ENCODE measurements around the gene TECPR2. TPM values are rescaled to one million over a fixed set of nuclear protein-coding genes. Genes with fewer than 3 reads are reported as not detected.
A peak's percentile ranks its signal among the peaks of the same experiment; 100 is the strongest.
"Not testable (repeated sequence)": the region's sequence is repeated elsewhere in the genome, so short reads cannot be mapped to it uniquely, and the experiment has no call there.

Gene TECPR2
- total RNA-seq, 1 donor from 2014 or later, result 8.4 TPM

DNA sequence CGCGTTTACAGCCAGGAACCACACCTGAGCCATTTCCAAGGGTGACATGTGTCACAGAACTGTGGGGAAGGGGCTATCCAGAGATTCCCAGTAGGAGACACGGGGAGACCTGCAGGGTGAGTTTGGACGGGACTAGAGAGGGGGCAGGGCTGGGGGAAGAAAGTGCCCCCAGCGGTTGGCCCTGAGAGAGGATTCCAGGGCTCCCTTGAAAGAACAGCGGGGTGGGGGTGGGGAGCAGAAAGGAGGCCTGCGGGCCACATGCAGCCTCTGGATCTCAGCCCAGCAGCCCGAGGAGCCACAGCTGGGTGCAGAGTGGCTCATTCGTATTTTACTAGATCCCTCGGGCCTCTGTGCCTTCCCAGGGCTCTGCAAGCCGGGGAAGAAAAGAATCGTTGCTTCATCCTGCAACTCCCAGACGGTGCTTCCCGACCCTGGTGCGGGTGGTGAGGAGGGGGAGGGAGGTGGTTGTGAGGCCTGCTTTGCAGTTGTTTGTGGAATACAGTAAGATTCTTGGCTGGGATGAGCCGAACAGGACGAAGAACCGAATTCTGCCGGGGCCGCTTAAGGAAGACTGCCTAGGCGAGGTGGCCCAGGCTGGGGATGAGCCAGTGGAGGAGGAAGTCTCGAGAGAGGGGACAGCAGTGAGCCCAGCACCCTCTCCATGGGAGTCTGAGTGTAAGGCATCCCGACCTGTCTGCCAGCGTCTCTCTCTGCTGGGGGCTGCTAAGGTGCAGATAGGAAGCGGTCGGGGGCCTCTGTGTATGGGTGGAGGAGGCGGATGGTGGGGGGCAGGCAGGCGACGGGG lies 182.9 kb downstream of the TECPR2 start:
- peak overlapping the region; percentile 96 for H2AFZ ChIP-seq (replicated peaks)
- Mint-ChIP-seq H3K27me3 (ENCODE audit: insufficient read depth, low read depth) (peaks cover 41% of the 10 kb centered on the region), H3K9me3 (no peaks in the 10 kb centered on the region), H3K4me1 (peaks cover 14% of the 10 kb centered on the region), H3K4me3 (peak overlapping the region; percentile 38), H3K36me3 (no peaks in the 10 kb centered on the region), H3K27ac (peak overlapping the region; percentile 50)
- peaks cover 22% of the 10 kb centered on the region for H3K27me3 ChIP-seq
- H3K4me3 ChIP-seq, result peak overlapping the region; percentile 35
- H3F3A ChIP-seq (ENCODE audit: low read depth), result peaks cover 38% of the 10 kb centered on the region
- H3K9me3 ChIP-seq (ENCODE audit: low read depth), result no peaks in the 10 kb centered on the region
- no peaks in the 10 kb centered on the region for H4K20me1 ChIP-seq (ENCODE audit: low read depth)
- H3K79me2 ChIP-seq (ENCODE audit: low read depth), result no peaks in the 10 kb centered on the region
- DNase-seq (ENCODE audit: low spot score), result peak; percentile 52
- no peaks in the 10 kb centered on the region for H3K36me3 ChIP-seq
- peak overlapping the region; percentile 73 for H3K4me2 ChIP-seq
- peaks cover 24% of the 10 kb centered on the region for H3K4me1 ChIP-seq
- TF ChIP-seq EZH2phosphoT487 (IDR thresholded peaks at IDR 0.05), result no peak
- TF ChIP-seq, protein P1, sequence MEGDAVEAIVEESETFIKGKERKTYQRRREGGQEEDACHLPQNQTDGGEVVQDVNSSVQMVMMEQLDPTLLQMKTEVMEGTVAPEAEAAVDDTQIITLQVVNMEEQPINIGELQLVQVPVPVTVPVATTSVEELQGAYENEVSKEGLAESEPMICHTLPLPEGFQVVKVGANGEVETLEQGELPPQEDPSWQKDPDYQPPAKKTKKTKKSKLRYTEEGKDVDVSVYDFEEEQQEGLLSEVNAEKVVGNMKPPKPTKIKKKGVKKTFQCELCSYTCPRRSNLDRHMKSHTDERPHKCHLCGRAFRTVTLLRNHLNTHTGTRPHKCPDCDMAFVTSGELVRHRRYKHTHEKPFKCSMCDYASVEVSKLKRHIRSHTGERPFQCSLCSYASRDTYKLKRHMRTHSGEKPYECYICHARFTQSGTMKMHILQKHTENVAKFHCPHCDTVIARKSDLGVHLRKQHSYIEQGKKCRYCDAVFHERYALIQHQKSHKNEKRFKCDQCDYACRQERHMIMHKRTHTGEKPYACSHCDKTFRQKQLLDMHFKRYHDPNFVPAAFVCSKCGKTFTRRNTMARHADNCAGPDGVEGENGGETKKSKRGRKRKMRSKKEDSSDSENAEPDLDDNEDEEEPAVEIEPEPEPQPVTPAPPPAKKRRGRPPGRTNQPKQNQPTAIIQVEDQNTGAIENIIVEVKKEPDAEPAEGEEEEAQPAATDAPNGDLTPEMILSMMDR (IDR thresholded peaks at IDR 0.05), result peak; percentile 25
- no peak overlapping the region for H3K27ac ChIP-seq
- H3K9ac ChIP-seq, result no peak overlapping the region

DNA sequence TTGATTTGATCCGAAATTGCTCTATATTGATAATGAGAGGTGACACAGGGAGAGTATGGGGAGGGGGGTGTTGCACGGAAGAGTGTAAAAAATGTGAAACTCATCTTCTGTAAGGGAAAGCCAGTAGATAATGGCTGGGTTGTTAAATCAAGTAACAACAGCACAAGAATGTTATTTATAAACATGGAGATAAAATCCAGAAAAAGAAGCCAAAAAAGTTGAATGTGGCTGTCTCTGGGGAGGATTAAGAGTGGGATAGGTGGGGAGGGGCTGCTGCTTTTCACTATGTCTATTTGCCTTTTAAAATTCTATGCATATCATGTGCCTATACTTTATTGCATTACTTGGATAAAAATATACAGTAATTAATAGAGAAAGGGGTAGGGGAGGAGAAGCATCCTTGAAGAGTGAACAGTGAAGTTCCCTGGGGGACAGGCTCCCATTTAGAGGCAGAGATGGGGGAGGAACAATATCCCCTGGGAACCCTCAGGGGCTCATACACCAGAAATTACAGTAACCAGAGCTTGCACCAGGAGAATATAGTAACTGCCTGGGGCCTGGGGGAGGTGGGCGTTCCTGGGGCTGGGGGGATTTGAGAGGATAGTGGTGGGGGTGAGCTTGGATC lies 186.0 kb downstream of the TECPR2 start:
- Histone ChIP-seq H3K9me3 (ENCODE audit: low read depth) (no peaks in the 10 kb centered on the region), H3K27me3 (peaks cover 22% of the 10 kb centered on the region), H3K4me3 (no peak overlapping the region), H2AFZ (replicated peaks) (no peak overlapping the region), H3K79me2 (ENCODE audit: low read depth) (no peaks in the 10 kb centered on the region), H3K27ac (no peak overlapping the region), H4K20me1 (ENCODE audit: low read depth) (no peaks in the 10 kb centered on the region), H3K36me3 (no peaks in the 10 kb centered on the region), H3K4me2 (no peak overlapping the region), H3K9ac (no peak overlapping the region), H3K4me1 (peaks cover 24% of the 10 kb centered on the region), H3F3A (ENCODE audit: low read depth) (peaks cover 41% of the 10 kb centered on the region)
- Mint-ChIP-seq H3K27me3 (ENCODE audit: insufficient read depth, low read depth) (peaks cover 31% of the 10 kb centered on the region), H3K36me3 (no peaks in the 10 kb centered on the region), H3K9me3 (no peaks in the 10 kb centered on the region), H3K4me1 (peaks cover 16% of the 10 kb centered on the region), H3K4me3 (no peak overlapping the region), H3K27ac (no peak overlapping the region)
- TF ChIP-seq, protein P1 (IDR thresholded peaks at IDR 0.05), result no peak
- no peak for TF ChIP-seq EZH2 (IDR thresholded peaks at IDR 0.05)
- no peak for TF ChIP-seq EZH2phosphoT487 (IDR thresholded peaks at IDR 0.05)
- DNase-seq (ENCODE audit: low spot score), result no peak

DNA sequence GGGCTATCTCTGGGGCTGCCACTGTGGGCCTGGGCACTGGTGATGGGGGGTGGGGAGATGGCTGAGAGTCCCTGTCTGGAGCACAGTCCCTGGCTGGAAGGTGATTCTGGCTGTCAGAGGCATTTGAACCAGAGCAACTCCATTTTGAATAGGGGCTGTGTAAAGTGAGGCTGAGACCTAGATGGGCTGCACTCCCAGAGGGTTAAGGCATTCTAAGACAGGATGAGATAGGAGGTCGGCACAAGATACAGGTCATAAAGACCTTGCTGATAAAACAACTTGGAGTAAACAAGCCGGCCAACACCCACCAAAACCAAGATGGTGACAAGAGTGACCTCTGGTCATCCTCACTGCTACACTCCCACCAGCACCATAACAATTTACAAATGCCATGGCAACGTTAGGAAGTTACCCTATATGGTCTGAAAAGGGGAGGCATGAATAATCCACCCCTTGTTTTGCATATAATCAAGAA lies 188.2 kb downstream of the TECPR2 start:
- not testable (repeated sequence) for H3K4me3 Mint-ChIP-seq; H4K20me1 ChIP-seq (ENCODE audit: low read depth); H3K27ac Mint-ChIP-seq; H3K79me2 ChIP-seq (ENCODE audit: low read depth); H3K36me3 Mint-ChIP-seq; H3K9me3 ChIP-seq (ENCODE audit: low read depth); H3K9me3 Mint-ChIP-seq; H3K4me1 Mint-ChIP-seq; H3K9ac ChIP-seq; H3K4me1 ChIP-seq; H3K36me3 ChIP-seq; H3K4me2 ChIP-seq; H2AFZ ChIP-seq (replicated peaks); DNase-seq (ENCODE audit: low spot score); H3K4me3 ChIP-seq; H3K27me3 ChIP-seq; H3K27ac ChIP-seq
- peaks cover 21% of the 10 kb centered on the region for H3K27me3 Mint-ChIP-seq (ENCODE audit: insufficient read depth, low read depth)
- H3F3A ChIP-seq (ENCODE audit: low read depth), result peaks cover 29% of the 10 kb centered on the region

Small RNA genes within 50 kb of the gene (microRNA-seq; reads per million reads assigned to microRNA genes)
- not detected for gene MIR4309

Small RNA genes within 50 kb of the gene (small RNA-seq; reads per million reads assigned to genes)
- not detected for gene MIR4309

Other genes with a start within 250 kb of the TECPR2 start
- 18.2 and 22.4 TPM in 2 replicates for gene WDR20, start 223.0 kb upstream of the TECPR2 start, total RNA-seq (ENCODE audit: low replicate concordance)
- gene MOK, start 57.8 kb upstream of the TECPR2 start, total RNA-seq (ENCODE audit: low replicate concordance), result 9.3 and 9.9 TPM in 2 replicates
- gene ZNF839, start 43.2 kb upstream of the TECPR2 start, total RNA-seq (ENCODE audit: low replicate concordance), result 13.7 and 22.6 TPM in 2 replicates
- gene CINP, start 51 bp upstream of the TECPR2 start, total RNA-seq (ENCODE audit: low replicate concordance), result 30.4 and 53.5 TPM in 2 replicates
- gene ANKRD9, start 146.8 kb downstream of the TECPR2 start, total RNA-seq (ENCODE audit: low replicate concordance), result 10.8 and 47.4 TPM in 2 replicates
- gene RCOR1, start 229.7 kb downstream of the TECPR2 start, total RNA-seq (ENCODE audit: low replicate concordance), result 25.3 and 33.7 TPM in 2 replicates

All from neural progenitor cell (in vitro differentiated cells).